Neural progenitor cell (in vitro differentiated cells): ENCODE data around the gene SLC25A15. TPM values are rescaled to one million over a fixed set of nuclear protein-coding genes. Genes with fewer than 3 reads are reported as not detected.

ENCODE experiments used
- DNase-seq: peaks from one replicate; pipeline ENCODE4 v3.0.0-alpha.2; 2016; ENCODE audit warnings: low spot score
- H2AFZ ChIP-seq: fragments of 200-600 bp; sonication (generic); replicated peaks from 2 replicates; pipeline ENCODE4 v1.6.1; 2016; ENCODE audit warnings: antibody characterized with exemption
- H3F3A ChIP-seq: fragments of 200-600 bp; sonication (generic); 2 replicates; pipeline ENCODE4 v1.6.1; 2016; ENCODE audit warnings: antibody characterized with exemption, low read depth
- H3K27ac ChIP-seq: fragments of 200-600 bp; sonication (generic); 2 replicates; pipeline ENCODE4 v1.5.1; 2016; ENCODE audit warnings: mild to moderate bottlenecking
- H3K27me3 ChIP-seq: fragments of 200-600 bp; sonication (generic); 2 replicates; pipeline ENCODE4 v1.6.1; 2016; ENCODE audit warnings: mild to moderate bottlenecking, moderate library complexity
- H3K36me3 ChIP-seq: fragments of 200-600 bp; sonication (generic); 2 replicates; pipeline ENCODE4 v1.5.1; 2016
- H3K4me1 ChIP-seq: fragments of 200-600 bp; sonication (generic); 2 replicates; pipeline ENCODE4 v1.6.1; 2016; ENCODE audit warnings: mixed run types
- H3K4me2 ChIP-seq: fragments of 200-600 bp; sonication (generic); 2 replicates; pipeline ENCODE4 v1.6.1; 2016
- H3K4me3 ChIP-seq: fragments of 200-600 bp; sonication (generic); 2 replicates; pipeline ENCODE4 v1.5.1; 2016
- H3K79me2 ChIP-seq: fragments of 200-600 bp; sonication (generic); 2 replicates; pipeline ENCODE4 v1.6.1; 2016; ENCODE audit warnings: low read depth
- H3K9ac ChIP-seq: fragments of 200-600 bp; sonication (generic); 2 replicates; pipeline ENCODE4 v1.6.1; 2016
- H3K9me3 ChIP-seq: fragments of 200-600 bp; sonication (generic); 2 replicates; pipeline ENCODE4 v1.5.1; 2016; ENCODE audit warnings: low read depth
- H4K20me1 ChIP-seq: fragments of 200-600 bp; sonication (generic); 2 replicates; pipeline ENCODE4 v1.6.1; 2016; ENCODE audit warnings: low read depth
- H3K27ac Mint-ChIP-seq: 3 replicates; pipeline ENCODE4 v1.8.0; 2021; ENCODE audit warnings: mixed read lengths
- H3K27me3 Mint-ChIP-seq: 2 replicates; pipeline ENCODE4 v1.8.0; 2022; ENCODE audit warnings: low read depth, mild to moderate bottlenecking, inconsistent platforms, moderate library complexity, mixed read lengths; ENCODE audit not compliant: insufficient read depth
- H3K36me3 Mint-ChIP-seq: 3 replicates; pipeline ENCODE4 v1.8.0; 2021; ENCODE audit warnings: mixed read lengths
- H3K4me1 Mint-ChIP-seq: 3 replicates; pipeline ENCODE4 v1.8.0; 2021; ENCODE audit warnings: mixed read lengths
- H3K4me3 Mint-ChIP-seq: 3 replicates; pipeline ENCODE4 v1.8.0; 2021; ENCODE audit warnings: mild to moderate bottlenecking, moderate library complexity, mixed read lengths
- H3K9me3 Mint-ChIP-seq: 3 replicates; pipeline ENCODE4 v1.8.0; 2020; ENCODE audit warnings: mixed read lengths
- EZH2 ChIP-seq: fragments of 200-600 bp; sonication (generic); IDR thresholded peaks from 2 replicates; pipeline ENCODE4 v1.6.1; 2017; ENCODE audit warnings: antibody characterized with exemption, mild to moderate bottlenecking, moderate library complexity
- EZH2phosphoT487 ChIP-seq: fragments of 200-600 bp; sonication (generic); IDR thresholded peaks from 2 replicates; pipeline ENCODE4 v1.6.1; 2017; ENCODE audit warnings: antibody characterized with exemption
- total RNA-seq: library from RNA; depleted of rRNA; stranded (reverse); fragments of >200 nt; gene quantifications from 2 replicates; pipeline ENCODE4 v1.2.3, GENCODE V29; 2015; ENCODE audit warnings: low replicate concordance
- TF ChIP-seq, protein P1 (sequence below): fragments of 200-600 bp; sonication (generic); IDR thresholded peaks from 2 replicates; pipeline ENCODE4 v1.5.1; 2017; ENCODE audit warnings: antibody characterized with exemption, mild to moderate bottlenecking

SLC25A15 gene
- total RNA-seq, 1 donor from 2014 or later = 33.7 TPM

- Histone ChIP-seq H3K4me3 (no peak overlapping the region), H3K27ac (no peak overlapping the region), H3K4me2 (no peak overlapping the region), H3K36me3 (no peaks in the 10 kb centered on the region), H3K79me2 (peaks cover 18% of the 10 kb centered on the region), H3K9ac (no peak overlapping the region), H3K27me3 (no peaks in the 10 kb centered on the region), H4K20me1 (no peaks in the 10 kb centered on the region), H3F3A (peaks cover 9% of the 10 kb centered on the region), H3K4me1 (peaks cover 7% of the 10 kb centered on the region), H2AFZ (no peak overlapping the region), H3K9me3 (no peaks in the 10 kb centered on the region)
- TF ChIP-seq EZH2 (no peak), EZH2phosphoT487 (no peak)
- TF ChIP-seq, protein P1, sequence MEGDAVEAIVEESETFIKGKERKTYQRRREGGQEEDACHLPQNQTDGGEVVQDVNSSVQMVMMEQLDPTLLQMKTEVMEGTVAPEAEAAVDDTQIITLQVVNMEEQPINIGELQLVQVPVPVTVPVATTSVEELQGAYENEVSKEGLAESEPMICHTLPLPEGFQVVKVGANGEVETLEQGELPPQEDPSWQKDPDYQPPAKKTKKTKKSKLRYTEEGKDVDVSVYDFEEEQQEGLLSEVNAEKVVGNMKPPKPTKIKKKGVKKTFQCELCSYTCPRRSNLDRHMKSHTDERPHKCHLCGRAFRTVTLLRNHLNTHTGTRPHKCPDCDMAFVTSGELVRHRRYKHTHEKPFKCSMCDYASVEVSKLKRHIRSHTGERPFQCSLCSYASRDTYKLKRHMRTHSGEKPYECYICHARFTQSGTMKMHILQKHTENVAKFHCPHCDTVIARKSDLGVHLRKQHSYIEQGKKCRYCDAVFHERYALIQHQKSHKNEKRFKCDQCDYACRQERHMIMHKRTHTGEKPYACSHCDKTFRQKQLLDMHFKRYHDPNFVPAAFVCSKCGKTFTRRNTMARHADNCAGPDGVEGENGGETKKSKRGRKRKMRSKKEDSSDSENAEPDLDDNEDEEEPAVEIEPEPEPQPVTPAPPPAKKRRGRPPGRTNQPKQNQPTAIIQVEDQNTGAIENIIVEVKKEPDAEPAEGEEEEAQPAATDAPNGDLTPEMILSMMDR = no peak
- H3K27ac Mint-ChIP-seq = no peak overlapping the region
- H3K36me3 Mint-ChIP-seq = peaks cover 9% of the 10 kb centered on the region
- no peaks in the 10 kb centered on the region for H3K9me3 Mint-ChIP-seq
- peaks cover 6% of the 10 kb centered on the region for H3K27me3 Mint-ChIP-seq
- no peak for DNase-seq
- no peak overlapping the region for H3K4me3 Mint-ChIP-seq
- H3K4me1 Mint-ChIP-seq = peaks cover 4% of the 10 kb centered on the region
Observed at GRCh38 chr13:40794414-40795368, 5.3 kb downstream of the SLC25A15 start.

- Histone ChIP-seq H2AFZ (no peak overlapping the region), H3K79me2 (peaks cover 4% of the 10 kb centered on the region), H3K4me1 (no peaks in the 10 kb centered on the region), H3K4me2 (no peak overlapping the region), H3K9ac (no peak overlapping the region), H3K4me3 (no peak overlapping the region), H3K9me3 (no peaks in the 10 kb centered on the region), H3K27me3 (no peaks in the 10 kb centered on the region), H3K36me3 (no peaks in the 10 kb centered on the region), H3F3A (no peaks in the 10 kb centered on the region), H4K20me1 (no peaks in the 10 kb centered on the region), H3K27ac (no peak overlapping the region)
- H3K27me3 Mint-ChIP-seq = peaks cover 3% of the 10 kb centered on the region
- H3K27ac Mint-ChIP-seq = no peak overlapping the region
- H3K36me3 Mint-ChIP-seq = peaks cover 13% of the 10 kb centered on the region
- DNase-seq = no peak
- no peaks in the 10 kb centered on the region for H3K4me1 Mint-ChIP-seq
- no peak for TF ChIP-seq EZH2
- TF ChIP-seq, protein P1 = no peak
- TF ChIP-seq EZH2phosphoT487 = no peak
- no peaks in the 10 kb centered on the region for H3K9me3 Mint-ChIP-seq
- no peak overlapping the region for H3K4me3 Mint-ChIP-seq
Observed at GRCh38 chr13:40796649-40797048, 7.2 kb downstream of the SLC25A15 start.

GRCh38 chr13:40798380-40798779 is 9.0 kb downstream of the SLC25A15 start:
- Mint-ChIP-seq H3K9me3 (no peaks in the 10 kb centered on the region), H3K4me1 (no peaks in the 10 kb centered on the region), H3K36me3 (peaks cover 16% of the 10 kb centered on the region), H3K4me3 (no peak overlapping the region), H3K27me3 (peaks cover 3% of the 10 kb centered on the region), H3K27ac (no peak overlapping the region)
- H2AFZ ChIP-seq = no peak overlapping the region
- H3K27me3 ChIP-seq = no peaks in the 10 kb centered on the region
- H3K4me3 ChIP-seq = no peak overlapping the region
- no peak overlapping the region for H3K27ac ChIP-seq
- H3F3A ChIP-seq = no peaks in the 10 kb centered on the region
- DNase-seq = no peak
- no peaks in the 10 kb centered on the region for H3K4me1 ChIP-seq
- TF ChIP-seq EZH2phosphoT487 = no peak
- TF ChIP-seq, protein P1 = no peak
- H3K79me2 ChIP-seq = no peaks in the 10 kb centered on the region
- no peaks in the 10 kb centered on the region for H3K9me3 ChIP-seq
- no peak overlapping the region for H3K4me2 ChIP-seq
- no peaks in the 10 kb centered on the region for H3K36me3 ChIP-seq
- H4K20me1 ChIP-seq = no peaks in the 10 kb centered on the region
- H3K9ac ChIP-seq = no peak overlapping the region
